ENCODE measurements around the gene SIX4. TPM values are rescaled to one million over a fixed set of nuclear protein-coding genes. Genes with fewer than 3 reads are reported as not detected.

The SIX4 gene
- total RNA-seq, 1 donor, result 16.3 TPM

GRCh38 chr14:60684203-60684602 is 39.9 kb downstream of the SIX4 start:
- no peak overlapping the region for H3K4me3 ChIP-seq (ENCODE audit: low read depth, low read length)
- DNase-seq (ENCODE audit: low read depth), result no peak
- TF ChIP-seq CTCF (IDR thresholded peaks at IDR 0.05; ENCODE audit: insufficient read depth, low read length), result no peak

GRCh38 chr14:60681271-60681670 is 42.9 kb downstream of the SIX4 start:
- no peak for DNase-seq (ENCODE audit: low read depth)
- no peak overlapping the region for H3K4me3 ChIP-seq (ENCODE audit: low read depth, low read length)
- no peak for TF ChIP-seq CTCF (IDR thresholded peaks at IDR 0.05; ENCODE audit: insufficient read depth, low read length)

GRCh38 chr14:60680511-60680910 is 43.6 kb downstream of the SIX4 start:
- no peak overlapping the region for H3K4me3 ChIP-seq (ENCODE audit: low read depth, low read length)
- DNase-seq (ENCODE audit: low read depth), result no peak
- no peak for TF ChIP-seq CTCF (IDR thresholded peaks at IDR 0.05; ENCODE audit: insufficient read depth, low read length)

- DNase-seq (ENCODE audit: low read depth), result no peak
- no peak overlapping the region for H3K4me3 ChIP-seq (ENCODE audit: low read depth, low read length)
- TF ChIP-seq CTCF (IDR thresholded peaks at IDR 0.05; ENCODE audit: insufficient read depth, low read length), result no peak
Observed at GRCh38 chr14:60679566-60680258, 44.4 kb downstream of the SIX4 start.

- TF ChIP-seq CTCF (IDR thresholded peaks at IDR 0.05; ENCODE audit: insufficient read depth, low read length), result no peak
- H3K4me3 ChIP-seq (ENCODE audit: low read depth, low read length), result no peak overlapping the region
- DNase-seq (ENCODE audit: low read depth), result no peak
Observed at GRCh38 chr14:60677701-60678100, 46.5 kb downstream of the SIX4 start.

GRCh38 chr14:60670989-60671388 is 53.2 kb downstream of the SIX4 start:
- no peak overlapping the region for H3K4me3 ChIP-seq (ENCODE audit: low read depth, low read length)
- no peak for DNase-seq (ENCODE audit: low read depth)
- TF ChIP-seq CTCF (IDR thresholded peaks at IDR 0.05; ENCODE audit: insufficient read depth, low read length), result no peak
